ENCODE results near the gene NT5C3A.
"Not testable (repeated sequence)": the region's sequence is repeated elsewhere in the genome, so short reads cannot be mapped to it uniquely, and the experiment has no call there.

NT5C3A gene

GRCh38 chr7:33062023-33062781 lies at the start of gene NT5C3A:
TSS of gene NT5C3A (minus strand) at chr7:33062776. CDS start at chr7:33062705, 71 bp downstream.
- no peak for DNase-seq (ENCODE audit: low spot score)

GRCh38 chr7:33111614-33112013 lies 49.0 kb upstream of the NT5C3A start:
- no peak for DNase-seq (ENCODE audit: low spot score)

- no peak for DNase-seq (ENCODE audit: low spot score)
Observed at GRCh38 chr7:33109758-33110238, 47.2 kb upstream of the NT5C3A start.

- DNase-seq (ENCODE audit: low spot score) = peak; percentile 75
Observed at GRCh38 chr7:33109005-33109757, 46.6 kb upstream of the NT5C3A start, which contains the start of gene RP9. TSS of gene RP9 (minus strand) at chr7:33109404. CDS start at chr7:33109372, 32 bp downstream.

GRCh38 chr7:33108554-33109004 lies 46.0 kb upstream of the NT5C3A start:
- no peak for DNase-seq (ENCODE audit: low spot score)

- DNase-seq (ENCODE audit: low spot score) = peak; percentile 51
Observed at GRCh38 chr7:33107136-33108066, 44.8 kb upstream of the NT5C3A start.

GRCh38 chr7:33101906-33102305 lies 39.3 kb upstream of the NT5C3A start:
- DNase-seq (ENCODE audit: low spot score) = no peak

- no peak for DNase-seq (ENCODE audit: low spot score)
Observed at GRCh38 chr7:33100770-33101169, 38.2 kb upstream of the NT5C3A start.

GRCh38 chr7:33099154-33099940 lies 36.8 kb upstream of the NT5C3A start:
- DNase-seq (ENCODE audit: low spot score) = no peak

GRCh38 chr7:33094745-33095275 lies 32.2 kb upstream of the NT5C3A start:
- DNase-seq (ENCODE audit: low spot score) = not testable (repeated sequence)

- no peak for DNase-seq (ENCODE audit: low spot score)
Observed at GRCh38 chr7:33093266-33093665, 30.7 kb upstream of the NT5C3A start.

GRCh38 chr7:33091641-33092191 lies 29.1 kb upstream of the NT5C3A start:
- DNase-seq (ENCODE audit: low spot score) = no peak

GRCh38 chr7:33091111-33091531 lies 28.5 kb upstream of the NT5C3A start:
- DNase-seq (ENCODE audit: low spot score) = no peak

- DNase-seq (ENCODE audit: low spot score) = no peak
Observed at GRCh38 chr7:33089142-33089541, 26.6 kb upstream of the NT5C3A start.

GRCh38 chr7:33087858-33088257 lies 25.3 kb upstream of the NT5C3A start:
- DNase-seq (ENCODE audit: low spot score) = no peak

GRCh38 chr7:33087356-33087755 lies 24.8 kb upstream of the NT5C3A start:
- DNase-seq (ENCODE audit: low spot score) = no peak

- DNase-seq (ENCODE audit: low spot score) = no peak
Observed at GRCh38 chr7:33079763-33080690, 17.5 kb upstream of the NT5C3A start.

GRCh38 chr7:33079096-33079495 lies 16.5 kb upstream of the NT5C3A start:
- DNase-seq (ENCODE audit: low spot score) = no peak

- DNase-seq (ENCODE audit: low spot score) = no peak
Observed at GRCh38 chr7:33076737-33077136, 14.2 kb upstream of the NT5C3A start.
